OCI-LY3 (cell line): ENCODE measurements around the gene FLOT2.
A peak's percentile ranks its signal among the peaks of the same experiment; 100 is the strongest.
"Not testable (repeated sequence)": the region's sequence is repeated elsewhere in the genome, so short reads cannot be mapped to it uniquely, and the experiment has no call there.

ENCODE experiments used
- H2AFZ ChIP-seq: fragments of 200-600, 300-600 bp; shearing (Covaris generic); 2 replicates; pipeline ENCODE4 v1.6.0; 2014; ENCODE audit warnings: antibody characterized with exemption, low read depth, low read length
- H3K27ac ChIP-seq: fragments of 200-600, 300-600 bp; sonication (generic); 2 replicates; pipeline ENCODE4 v1.5.1; 2014; ENCODE audit warnings: mild to moderate bottlenecking, low read length, moderate library complexity, mixed read lengths
- H3K27me3 ChIP-seq: fragments of 200-600, 300-600 bp; sonication (generic); 2 replicates; pipeline ENCODE4 v1.6.1; 2014; ENCODE audit warnings: low read depth, low read length, mixed read lengths
- H3K36me3 ChIP-seq: fragments of 200-600, 300-600 bp; sonication (generic); replicated peaks from 2 replicates; pipeline ENCODE3; 2014; ENCODE audit warnings: low read depth, low read length, mixed read lengths
- H3K4me1 ChIP-seq: fragments of 300-600, 200-600 bp; sonication (generic); 2 replicates; pipeline ENCODE4 v1.6.1; 2014; ENCODE audit warnings: low read length, mixed read lengths
- H3K4me2 ChIP-seq: fragments of 200-600, 300-600 bp; sonication (generic); 2 replicates; pipeline ENCODE4 v1.6.1; 2014; ENCODE audit warnings: low read length, mixed read lengths
- H3K4me3 ChIP-seq: fragments of 300-600, 200-600 bp; sonication (generic); 2 replicates; pipeline ENCODE4 v1.5.1; 2014; ENCODE audit warnings: antibody characterized with exemption, mild to moderate bottlenecking, low read length, moderate library complexity
- H3K79me2 ChIP-seq: fragments of 300-600, 200-600 bp; shearing (Covaris generic); 2 replicates; pipeline ENCODE4 v1.6.1; 2014; ENCODE audit warnings: mild to moderate bottlenecking, low read length, mixed read lengths
- H3K9ac ChIP-seq: fragments of 300-600, 200-600 bp; shearing (Covaris generic); 2 replicates; pipeline ENCODE4 v1.6.0; 2014; ENCODE audit warnings: mild to moderate bottlenecking, low read length, moderate library complexity
- H3K9me3 ChIP-seq: fragments of 200-600, 300-600 bp; shearing (Covaris generic); 2 replicates; pipeline ENCODE4 v1.6.1; 2014; ENCODE audit warnings: low read length, mixed read lengths; ENCODE audit not compliant: insufficient read depth
- H4K20me1 ChIP-seq: fragments of 200-600, 300-600 bp; sonication (generic); 2 replicates; pipeline ENCODE4 v1.6.1; 2016; ENCODE audit warnings: low read length, mixed read lengths; ENCODE audit not compliant: insufficient read depth
- EZH2phosphoT487 ChIP-seq: fragments of 200-600 bp; shearing (Covaris generic); IDR thresholded peaks from 2 replicates; pipeline ENCODE4 v1.6.1; 2018; ENCODE audit warnings: antibody characterized with exemption, mixed run types, low read depth
- TF ChIP-seq, protein P1 (sequence below): fragments of 200-600, 300-600 bp; sonication (generic); IDR thresholded peaks from 2 replicates; pipeline ENCODE4 v1.5.1; 2014; ENCODE audit warnings: antibody characterized with exemption, low read length, low read depth

FLOT2 gene

DNA sequence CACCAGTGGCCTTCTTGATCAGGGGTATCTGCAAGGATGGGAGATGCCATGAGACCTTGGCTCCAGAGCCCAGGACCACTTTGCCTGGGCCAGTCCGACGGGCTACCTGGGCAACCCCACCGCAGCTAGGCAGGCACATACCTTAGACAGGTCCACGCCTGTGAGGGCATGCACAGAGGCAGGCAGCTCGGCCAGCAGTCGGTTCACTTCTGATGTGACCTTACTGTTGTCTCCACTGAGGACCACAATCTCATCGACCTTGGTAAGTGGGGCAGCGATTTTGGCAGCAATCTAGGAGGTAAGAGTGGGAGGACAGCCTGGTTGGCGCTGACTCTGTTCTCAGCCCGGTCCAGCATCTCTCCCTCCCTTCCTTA is 17.0 kb downstream of the FLOT2 start:
- Histone ChIP-seq H3K4me2 (no peak overlapping the region), H4K20me1 (no peaks in the 10 kb centered on the region), H3K27ac (no peak overlapping the region), H3K9me3 (no peaks in the 10 kb centered on the region), H3K4me1 (peaks cover 11% of the 10 kb centered on the region), H2AFZ (no peak overlapping the region), H3K27me3 (no peaks in the 10 kb centered on the region), H3K9ac (no peak overlapping the region), H3K36me3 (peaks cover 29% of the 10 kb centered on the region), H3K79me2 (no peaks in the 10 kb centered on the region), H3K4me3 (no peak overlapping the region)
- TF ChIP-seq, protein P1, sequence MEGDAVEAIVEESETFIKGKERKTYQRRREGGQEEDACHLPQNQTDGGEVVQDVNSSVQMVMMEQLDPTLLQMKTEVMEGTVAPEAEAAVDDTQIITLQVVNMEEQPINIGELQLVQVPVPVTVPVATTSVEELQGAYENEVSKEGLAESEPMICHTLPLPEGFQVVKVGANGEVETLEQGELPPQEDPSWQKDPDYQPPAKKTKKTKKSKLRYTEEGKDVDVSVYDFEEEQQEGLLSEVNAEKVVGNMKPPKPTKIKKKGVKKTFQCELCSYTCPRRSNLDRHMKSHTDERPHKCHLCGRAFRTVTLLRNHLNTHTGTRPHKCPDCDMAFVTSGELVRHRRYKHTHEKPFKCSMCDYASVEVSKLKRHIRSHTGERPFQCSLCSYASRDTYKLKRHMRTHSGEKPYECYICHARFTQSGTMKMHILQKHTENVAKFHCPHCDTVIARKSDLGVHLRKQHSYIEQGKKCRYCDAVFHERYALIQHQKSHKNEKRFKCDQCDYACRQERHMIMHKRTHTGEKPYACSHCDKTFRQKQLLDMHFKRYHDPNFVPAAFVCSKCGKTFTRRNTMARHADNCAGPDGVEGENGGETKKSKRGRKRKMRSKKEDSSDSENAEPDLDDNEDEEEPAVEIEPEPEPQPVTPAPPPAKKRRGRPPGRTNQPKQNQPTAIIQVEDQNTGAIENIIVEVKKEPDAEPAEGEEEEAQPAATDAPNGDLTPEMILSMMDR: no peak
- TF ChIP-seq EZH2phosphoT487: no peak

- Histone ChIP-seq H3K4me2 (no peak overlapping the region), H3K36me3 (peaks cover 25% of the 10 kb centered on the region), H3K9me3 (no peaks in the 10 kb centered on the region), H3K4me1 (peaks cover 11% of the 10 kb centered on the region), H4K20me1 (no peaks in the 10 kb centered on the region), H3K79me2 (no peaks in the 10 kb centered on the region), H3K27ac (no peak overlapping the region), H2AFZ (no peak overlapping the region), H3K27me3 (no peaks in the 10 kb centered on the region), H3K9ac (no peak overlapping the region), H3K4me3 (no peak overlapping the region)
- TF ChIP-seq EZH2phosphoT487: no peak
- TF ChIP-seq, protein P1: no peak
Measured at GRCh38 chr17:28879886-28880571, 17.5 kb downstream of the FLOT2 start.

DNA sequence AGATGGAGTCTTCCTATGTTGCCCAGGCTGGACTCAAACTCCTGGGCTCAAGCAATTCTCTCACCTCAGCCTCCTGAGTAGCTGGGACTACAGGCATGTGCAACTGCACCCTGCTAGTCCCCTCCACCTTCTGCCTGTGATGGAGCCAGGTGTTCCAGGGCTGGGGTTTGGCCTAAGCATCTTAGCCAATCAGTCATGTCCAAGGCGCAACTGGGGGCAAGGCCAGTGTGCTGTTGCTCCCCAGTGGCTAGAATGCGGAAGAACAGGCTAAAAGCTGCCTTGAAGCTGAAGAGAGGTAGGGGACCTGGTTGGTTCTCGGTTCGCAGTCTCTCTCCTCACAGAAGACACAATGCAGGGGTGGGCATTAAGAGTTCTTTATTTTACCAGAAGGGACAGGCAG is 18.6 kb downstream of the FLOT2 start:
- Histone ChIP-seq H3K27ac (no peak overlapping the region), H3K9me3 (no peaks in the 10 kb centered on the region), H3K79me2 (no peaks in the 10 kb centered on the region), H2AFZ (no peak overlapping the region), H3K4me3 (no peak overlapping the region), H3K4me2 (no peak overlapping the region), H4K20me1 (no peaks in the 10 kb centered on the region), H3K27me3 (no peaks in the 10 kb centered on the region), H3K9ac (no peak overlapping the region), H3K4me1 (peaks cover 11% of the 10 kb centered on the region), H3K36me3 (peaks cover 22% of the 10 kb centered on the region)
- TF ChIP-seq EZH2phosphoT487: no peak
- TF ChIP-seq, protein P1: peak; percentile 52

DNA sequence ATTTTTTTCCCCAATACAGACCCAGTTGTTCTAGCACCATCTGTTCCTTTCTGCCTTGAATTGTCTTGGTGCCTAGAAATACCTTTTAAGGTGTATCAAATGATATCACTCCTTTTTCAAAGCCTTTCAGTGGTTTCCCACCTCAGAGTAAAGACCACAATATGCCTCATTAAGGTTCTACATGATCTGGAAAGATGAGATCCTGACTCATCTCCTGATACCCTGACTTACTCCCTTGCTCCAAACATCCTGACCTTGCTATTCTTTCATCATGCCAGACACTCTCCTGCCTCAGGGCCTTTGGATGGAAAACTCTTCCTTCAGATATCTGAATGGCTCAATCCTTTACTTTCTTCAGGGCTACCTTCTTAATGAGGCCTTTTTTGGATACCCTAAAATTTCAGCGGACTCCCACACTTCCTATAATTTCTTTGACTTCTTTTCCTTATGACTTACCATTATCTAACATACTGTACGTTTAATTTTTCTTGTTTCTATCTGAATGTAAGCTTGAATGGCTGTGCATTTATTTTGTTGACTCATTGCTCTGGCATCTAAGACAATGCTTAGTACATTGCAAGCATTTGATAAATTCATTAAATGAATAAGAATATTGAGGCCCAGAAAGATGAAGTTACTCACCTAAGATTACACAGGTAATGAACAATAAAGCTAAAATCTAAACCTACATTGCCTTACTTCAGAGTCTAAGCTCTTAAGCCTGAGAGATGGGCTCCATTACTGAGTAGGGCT is 19.2 kb downstream of the FLOT2 start:
- H3K4me3 ChIP-seq: no peak overlapping the region
- H3K36me3 ChIP-seq: peaks cover 22% of the 10 kb centered on the region
- peaks cover 11% of the 10 kb centered on the region for H3K4me1 ChIP-seq
- H3K79me2 ChIP-seq: no peaks in the 10 kb centered on the region
- no peak overlapping the region for H3K9ac ChIP-seq
- no peak overlapping the region for H3K27ac ChIP-seq
- TF ChIP-seq, protein P1: no peak
- TF ChIP-seq EZH2phosphoT487: no peak
- H3K4me2 ChIP-seq: no peak overlapping the region
- H2AFZ ChIP-seq: no peak overlapping the region
- H4K20me1 ChIP-seq: no peaks in the 10 kb centered on the region
- no peaks in the 10 kb centered on the region for H3K9me3 ChIP-seq
- H3K27me3 ChIP-seq: no peaks in the 10 kb centered on the region

DNA sequence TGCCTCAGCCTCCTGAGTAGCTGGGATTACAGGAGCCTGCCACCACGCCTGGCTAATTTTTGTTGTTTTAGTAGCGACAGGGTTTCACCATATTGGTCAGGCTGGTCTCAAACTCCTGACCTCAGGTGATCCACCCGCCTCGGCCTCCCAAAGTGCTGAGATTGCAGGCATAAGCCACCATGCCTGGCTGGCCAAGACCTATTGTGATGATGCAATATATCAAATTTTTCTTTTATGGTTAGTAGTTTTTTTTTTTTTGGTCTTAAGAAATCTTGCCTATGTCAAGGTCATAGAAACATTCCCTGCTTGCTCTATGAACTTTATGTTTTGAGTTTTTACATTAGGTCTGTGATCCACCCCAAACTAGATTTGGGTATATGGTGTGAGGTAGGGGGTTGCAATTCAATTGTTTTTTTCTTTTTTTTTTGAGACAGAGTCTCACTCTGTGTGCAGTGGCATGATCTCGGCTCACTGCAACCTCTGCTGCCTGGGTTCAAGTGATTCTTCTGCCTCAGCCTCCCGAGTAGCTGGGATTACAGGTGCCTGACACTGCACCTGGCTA is 20.3 kb downstream of the FLOT2 start:
- H3K9me3 ChIP-seq, H3K79me2 ChIP-seq, H2AFZ ChIP-seq, H3K4me3 ChIP-seq, H3K27me3 ChIP-seq, H4K20me1 ChIP-seq, H3K9ac ChIP-seq, H3K4me2 ChIP-seq, H3K27ac ChIP-seq: not testable (repeated sequence)
- Histone ChIP-seq H3K4me1 (peaks cover 11% of the 10 kb centered on the region), H3K36me3 (peaks cover 22% of the 10 kb centered on the region)
